Measurements from ENCODE around the gene LCLAT1.

GRCh38 chr2:30605197-30605596, 158.2 kb downstream of the LCLAT1 start:
- TF ChIP-seq EZH2phosphoT487 (IDR thresholded peaks at IDR 0.05; ENCODE audit: borderline replicate concordance, low read depth) (no peak), JUND (IDR thresholded peaks at IDR 0.05) (no peak), CTCF (IDR thresholded peaks at IDR 0.05) (no peak), MAX (IDR thresholded peaks at IDR 0.05; ENCODE audit: low read depth) (no peak), RXRA (IDR thresholded peaks at IDR 0.05; ENCODE audit: borderline replicate concordance, low read depth) (no peak), NRF1 (IDR thresholded peaks at IDR 0.05; ENCODE audit: low read depth, low read length) (no peak), RAD21 (IDR thresholded peaks at IDR 0.05; ENCODE audit: low read length) (no peak), GABPA (IDR thresholded peaks at IDR 0.05; ENCODE audit: low read depth) (no peak), YY1 (IDR thresholded peaks at IDR 0.05; ENCODE audit: low read depth) (no peak), ZBTB33 (IDR thresholded peaks at IDR 0.05; ENCODE audit: borderline replicate concordance, low read depth) (no peak), REST (IDR thresholded peaks at IDR 0.05; ENCODE audit: low read depth, low read length) (no peak), PBX3 (IDR thresholded peaks at IDR 0.05) (no peak), CHD2 (IDR thresholded peaks at IDR 0.05; ENCODE audit: low read length, partially characterized antibody) (no peak), FOXJ3 (CRISPR knock-in tag; IDR thresholded peaks at IDR 0.05) (no peak)
